Suprapubic skin (tissue), 4 donors: ENCODE data around the gene LRRN1. TPM values are rescaled to one million over a fixed set of nuclear protein-coding genes. Genes with fewer than 3 reads are reported as not detected.

Experiments used
- DNase-seq, 2 donors: peaks; one replicate each; pipeline ENCODE4 v3.0.0-alpha.2; 2019; ENCODE audit warnings: low spot score in 2 of 2
- H3K27ac ChIP-seq: fragments of 200-600 bp; sonication (generic); one replicate; pipeline ENCODE4 v1.5.1; 2019
- H3K27me3 ChIP-seq: fragments of 200-600 bp; sonication (generic); one replicate; pipeline ENCODE4 v1.5.1; 2019
- H3K36me3 ChIP-seq: fragments of 200-600 bp; sonication (generic); one replicate; pipeline ENCODE4 v1.5.1; 2019
- H3K4me1 ChIP-seq: fragments of 200-600 bp; sonication (generic); one replicate; pipeline ENCODE4 v1.5.1; 2019
- H3K4me3 ChIP-seq: fragments of 200-600 bp; sonication (generic); one replicate; pipeline ENCODE4 v1.5.1; 2019; ENCODE audit warnings: mild to moderate bottlenecking
- H3K9me3 ChIP-seq: fragments of 200-600 bp; sonication (generic); one replicate; pipeline ENCODE4 v1.5.1; 2019
- CTCF ChIP-seq, 2 donors: fragments of 200-600 bp in 1 of 2; fragments of 450-650 bp in 1 of 2; sonication (generic) in 1 of 2; IDR thresholded peaks; one replicate each; pipeline ENCODE4 v1.5.1; 2016 to 2019; ENCODE audit warnings: antibody characterized with exemption in 2 of 2, mild to moderate bottlenecking in 1 of 2, moderate library complexity in 1 of 2
- EP300 ChIP-seq: sonication (generic); formaldehyde crosslinking; IDR thresholded peaks from one replicate; pipeline ENCODE4 v1.6.1; 2017; ENCODE audit warnings: antibody characterized with exemption
- POLR2A ChIP-seq, 2 donors: fragments of 450-650 bp; IDR thresholded peaks; one replicate each; pipeline ENCODE4 v1.6.1; 2017; ENCODE audit warnings: antibody characterized with exemption in 2 of 2, mild to moderate bottlenecking in 2 of 2, moderate library complexity in 2 of 2
- POLR2AphosphoS5 ChIP-seq, 3 donors: sonication (generic); formaldehyde crosslinking; IDR thresholded peaks; one replicate each; pipeline ENCODE4 v1.6.1; 2017; ENCODE audit warnings: antibody characterized with exemption in 3 of 3
- WGBS: methylation state at CpG from one replicate; pipeline ENCODE4 v1.1.5; 2018; 5-methylcytosine and 5-hydroxymethylcytosine counted together
- total RNA-seq, 4 donors: library from RNA; depleted of rRNA; stranded (reverse); fragments of >200 nt; gene quantifications; one replicate each; pipeline ENCODE4 v1.1.0, GENCODE V29; 2016

The LRRN1 gene
- total RNA-seq, 4 donors from 2014 or later, result 1.1 to 7.5 (median 4.4) TPM

- peaks cover 32% of the 10 kb centered on the region for H3K4me1 ChIP-seq
- no peaks in the 10 kb centered on the region for H3K9me3 ChIP-seq
- TF ChIP-seq CTCF (IDR thresholded peaks at IDR 0.05) (no peak), POLR2A (IDR thresholded peaks at IDR 0.05) (no peak), EP300 (no peak), POLR2AphosphoS5 (IDR thresholded peaks at IDR 0.05) (no peak)
- WGBS, result under 1% methylated on average over 34 of the region's 37 CpGs
- peak overlapping the region; percentile 81 for H3K4me3 ChIP-seq
- H3K27ac ChIP-seq, result no peak overlapping the region
- H3K27me3 ChIP-seq, result peaks cover 9% of the 10 kb centered on the region
- no peak for DNase-seq
- H3K36me3 ChIP-seq, result no peaks in the 10 kb centered on the region
Observed at GRCh38 chr3:3798631-3799113, 559 bp upstream of the LRRN1 start.

DNA sequence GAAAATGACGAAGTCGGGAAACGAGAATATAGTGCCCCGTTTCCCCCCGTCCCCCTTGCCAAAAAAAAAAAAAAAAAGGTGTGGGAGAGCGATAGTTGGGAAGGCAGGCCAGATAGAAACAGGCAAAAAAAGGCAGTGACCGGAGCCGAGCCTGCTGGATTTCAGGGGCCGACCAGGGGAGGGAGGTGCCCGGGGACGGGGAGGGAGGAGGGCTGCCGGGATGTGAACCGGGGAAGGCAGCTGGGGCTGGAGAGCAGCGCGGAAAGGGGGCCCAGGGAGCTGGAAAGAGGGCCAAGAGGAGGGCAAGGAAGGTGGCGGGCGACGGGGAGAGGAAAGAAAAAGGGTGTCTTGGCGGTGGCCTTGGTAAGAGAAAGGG lies 837 bp downstream of the LRRN1 start:
- Histone ChIP-seq H3K9me3 (no peaks in the 10 kb centered on the region), H3K4me1 (peaks cover 32% of the 10 kb centered on the region), H3K36me3 (no peaks in the 10 kb centered on the region), H3K27ac (no peak overlapping the region), H3K4me3 (peak overlapping the region; percentile 81), H3K27me3 (peaks cover 9% of the 10 kb centered on the region)
- DNase-seq, result no peak
- under 1% methylated on average over 19 of the region's 19 CpGs for WGBS
- TF ChIP-seq CTCF (IDR thresholded peaks at IDR 0.05), result no peak

DNA sequence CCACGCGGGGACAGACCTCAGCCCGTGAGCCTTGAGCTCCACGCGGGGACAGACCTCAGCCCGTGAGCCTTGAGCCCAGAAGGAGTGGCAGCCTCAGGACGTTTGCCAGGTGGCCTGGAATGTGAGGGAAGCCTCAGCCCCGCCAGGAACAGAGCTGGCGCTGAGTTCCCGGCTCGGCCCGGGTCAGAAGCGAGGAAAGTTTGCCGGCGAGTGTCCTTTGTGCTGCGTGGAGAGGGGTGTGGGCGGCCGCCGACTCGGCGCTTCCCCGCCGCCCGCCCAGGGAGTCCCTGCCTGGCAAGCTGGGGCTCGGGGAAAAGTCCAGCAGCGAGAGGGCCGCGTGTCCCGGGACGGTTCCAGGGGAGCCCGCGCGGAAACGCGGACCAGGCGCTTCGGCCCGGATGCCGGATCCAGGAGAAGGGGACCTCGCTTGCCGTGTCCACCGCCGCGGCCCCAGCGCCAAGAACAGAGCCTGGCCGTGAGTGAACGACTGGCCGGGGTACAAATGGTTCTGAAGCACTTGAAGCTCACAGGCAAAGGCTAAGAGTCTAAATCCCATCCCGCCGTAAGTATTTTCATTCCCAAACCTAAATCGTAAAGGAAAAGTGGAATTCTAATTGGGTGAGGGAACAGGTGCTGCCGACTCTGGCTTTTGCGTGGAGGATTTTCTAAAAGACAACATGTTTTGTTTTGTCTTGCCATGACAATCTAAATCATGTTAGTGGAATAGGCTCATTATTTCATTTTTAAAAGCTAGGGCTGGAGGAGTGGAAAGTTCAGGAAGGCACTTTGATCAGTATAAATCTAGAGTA lies 1.7 kb downstream of the LRRN1 start:
- Histone ChIP-seq H3K27me3 (peaks cover 9% of the 10 kb centered on the region), H3K4me3 (peak overlapping the region; percentile 81), H3K36me3 (no peaks in the 10 kb centered on the region), H3K4me1 (peaks cover 32% of the 10 kb centered on the region), H3K9me3 (no peaks in the 10 kb centered on the region), H3K27ac (no peak overlapping the region)
- TF ChIP-seq POLR2AphosphoS5 (IDR thresholded peaks at IDR 0.05) (no peak), CTCF (IDR thresholded peaks at IDR 0.05) (no peak), EP300 (no peak), POLR2A (IDR thresholded peaks at IDR 0.05) (no peak)
- 8% methylated on average over 20 of the region's 53 CpGs for WGBS
- peak in 1 of 2 donors; percentile 61 for DNase-seq

DNA sequence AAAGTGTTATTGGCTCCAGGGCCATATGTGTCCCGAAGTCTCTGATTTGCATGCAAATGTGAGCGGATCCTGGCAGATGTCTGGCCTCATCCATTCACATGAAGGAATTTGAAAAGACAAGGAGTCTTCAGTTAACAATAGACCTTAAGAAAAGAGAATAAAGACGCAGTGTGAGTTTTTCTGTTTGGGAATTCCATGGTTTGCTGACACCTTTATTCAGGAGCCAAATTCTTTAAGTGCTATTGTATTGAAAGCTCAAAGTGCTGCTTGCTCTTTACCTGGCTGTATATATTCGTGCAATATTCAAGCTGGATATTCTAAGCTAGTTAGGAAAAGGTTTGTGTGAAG lies 2.2 kb downstream of the LRRN1 start:
- 44% methylated on average over 4 of the region's 4 CpGs for WGBS
- DNase-seq, result no peak
- Histone ChIP-seq H3K27ac (no peak overlapping the region), H3K27me3 (peaks cover 9% of the 10 kb centered on the region), H3K4me1 (peaks cover 32% of the 10 kb centered on the region), H3K36me3 (no peaks in the 10 kb centered on the region), H3K9me3 (no peaks in the 10 kb centered on the region), H3K4me3 (peak overlapping the region; percentile 81)
- no peak for TF ChIP-seq POLR2A (IDR thresholded peaks at IDR 0.05)
- TF ChIP-seq CTCF (IDR thresholded peaks at IDR 0.05), result no peak
- TF ChIP-seq POLR2AphosphoS5 (IDR thresholded peaks at IDR 0.05), result no peak
- no peak for TF ChIP-seq EP300

DNA sequence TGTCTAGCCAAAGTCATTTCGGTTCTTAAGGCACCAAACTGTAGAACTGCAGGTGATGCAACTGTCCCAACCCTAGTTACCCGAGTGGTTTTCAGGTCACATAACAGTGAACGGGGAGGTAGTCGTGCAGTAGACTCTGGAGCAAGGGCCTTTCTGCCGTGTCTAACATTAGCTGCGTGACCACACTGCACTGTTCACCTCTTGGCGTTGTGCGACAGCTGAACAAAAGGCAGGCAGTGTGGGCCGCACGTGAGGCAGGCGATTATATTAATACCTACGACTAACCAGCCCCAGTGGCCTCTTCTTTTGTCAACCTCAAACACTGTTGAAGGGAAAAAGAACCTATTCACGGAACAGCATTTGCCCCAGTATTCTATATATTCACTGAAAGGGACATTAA lies 2.8 kb downstream of the LRRN1 start:
- DNase-seq, result no peak
- no peaks in the 10 kb centered on the region for H3K36me3 ChIP-seq
- TF ChIP-seq CTCF (IDR thresholded peaks at IDR 0.05) (no peak), POLR2AphosphoS5 (IDR thresholded peaks at IDR 0.05) (no peak), POLR2A (IDR thresholded peaks at IDR 0.05) (no peak), EP300 (no peak)
- no peak overlapping the region for H3K27ac ChIP-seq
- 75% methylated on average over 13 of the region's 13 CpGs for WGBS
- peaks cover 9% of the 10 kb centered on the region for H3K27me3 ChIP-seq
- H3K4me1 ChIP-seq, result peaks cover 32% of the 10 kb centered on the region
- no peak overlapping the region for H3K4me3 ChIP-seq
- H3K9me3 ChIP-seq, result no peaks in the 10 kb centered on the region
